ENCODE measurements around the gene NAA80. TPM values are rescaled to one million over a fixed set of nuclear protein-coding genes. Genes with fewer than 3 reads are reported as not detected.

The NAA80 gene
- total and polyA plus RNA-seq, 2 of the 13 experiments (the other 11 are each of a cell fraction or from before 2014, with no cell fraction given), result 3.4 to 8.7 TPM

- TF ChIP-seq UBTF (CRISPR knock-in tag; IDR thresholded peaks at IDR 0.05) (peak; percentile 65), DNMT1 (CRISPR knock-in tag; IDR thresholded peaks at IDR 0.05) (no peak), GRHL1 (CRISPR knock-in tag; conservative IDR thresholded peaks at IDR 0.05) (no peak), ZNF3 (CRISPR knock-in tag; IDR thresholded peaks at IDR 0.05) (no peak; the same call in 1 of the 2 replicates), YY1 (IDR thresholded peaks at IDR 0.05; ENCODE audit: insufficient read depth, insufficient replicate concordance, low read depth, low read length) (peak; percentile 34), FOXM1 (CRISPR knock-in tag; IDR thresholded peaks at IDR 0.05) (no peak), SKIL (CRISPR knock-in tag; IDR thresholded peaks at IDR 0.05; ENCODE audit: borderline replicate concordance) (no peak), TARDBP (CRISPR knock-in tag; IDR thresholded peaks at IDR 0.05) (peak; percentile 75), RCOR2 (CRISPR knock-in tag; IDR thresholded peaks at IDR 0.05) (no peak), ATF2 (CRISPR knock-in tag; IDR thresholded peaks at IDR 0.05) (peak; percentile 35; the same call in 1 of the 2 replicates), ZNF580 (CRISPR knock-in tag; IDR thresholded peaks at IDR 0.05; ENCODE audit: borderline replicate concordance, low read depth) (0 out of 2 replicates have a peak, but pooled peaks have one; percentile 12), ATF3 (CRISPR knock-in tag; IDR thresholded peaks at IDR 0.05) (no peak), BATF2 (CRISPR knock-in tag; IDR thresholded peaks at IDR 0.05) (no peak), PAX8 (CRISPR knock-in tag; IDR thresholded peaks at IDR 0.05; ENCODE audit: borderline replicate concordance) (0 out of 2 replicates have a peak, but pooled peaks have one; percentile 10)
Observed at GRCh38 chr3:50303013-50303815, 4.0 kb upstream of the NAA80 start, which contains the start of gene HYAL1 (continued).
